ENCODE data around the gene ADAMTSL1.

The ADAMTSL1 gene

DNA sequence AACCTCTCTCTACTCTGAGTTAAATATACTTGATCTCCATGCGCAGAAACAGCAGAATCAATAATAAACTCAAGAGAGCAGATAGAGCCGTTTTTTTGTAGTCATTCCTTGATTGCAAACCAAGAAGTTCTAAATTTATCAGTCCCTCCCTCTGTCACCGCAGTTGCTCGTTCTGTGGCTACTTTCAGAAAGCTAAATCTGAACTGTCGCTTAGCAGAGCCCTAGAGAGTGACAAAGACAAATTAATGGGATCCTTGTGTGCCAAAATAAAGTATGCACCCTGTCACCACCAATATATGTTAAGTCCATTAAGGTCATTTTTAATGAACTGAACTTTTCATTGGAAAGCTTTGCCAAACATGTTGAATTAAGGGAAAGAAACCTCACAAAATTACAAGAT is 218.3 kb downstream of the ADAMTSL1 start:
- no peak overlapping the region for H3K27ac Mint-ChIP-seq
- H3K9me3 Mint-ChIP-seq = peaks cover 0 to 23% of the 10 kb centered on the region in 2 donors
- H3K4me3 Mint-ChIP-seq = no peak overlapping the region
- H3K27me3 Mint-ChIP-seq = no peaks in the 10 kb centered on the region
- DNase-seq (no peak), ATAC-seq (no peak)
- H3K4me1 Mint-ChIP-seq = no peaks in the 10 kb centered on the region

GRCh38 chr9:18692962-18693361 is 219.0 kb downstream of the ADAMTSL1 start:
- no peak overlapping the region for H3K4me3 Mint-ChIP-seq

DNA sequence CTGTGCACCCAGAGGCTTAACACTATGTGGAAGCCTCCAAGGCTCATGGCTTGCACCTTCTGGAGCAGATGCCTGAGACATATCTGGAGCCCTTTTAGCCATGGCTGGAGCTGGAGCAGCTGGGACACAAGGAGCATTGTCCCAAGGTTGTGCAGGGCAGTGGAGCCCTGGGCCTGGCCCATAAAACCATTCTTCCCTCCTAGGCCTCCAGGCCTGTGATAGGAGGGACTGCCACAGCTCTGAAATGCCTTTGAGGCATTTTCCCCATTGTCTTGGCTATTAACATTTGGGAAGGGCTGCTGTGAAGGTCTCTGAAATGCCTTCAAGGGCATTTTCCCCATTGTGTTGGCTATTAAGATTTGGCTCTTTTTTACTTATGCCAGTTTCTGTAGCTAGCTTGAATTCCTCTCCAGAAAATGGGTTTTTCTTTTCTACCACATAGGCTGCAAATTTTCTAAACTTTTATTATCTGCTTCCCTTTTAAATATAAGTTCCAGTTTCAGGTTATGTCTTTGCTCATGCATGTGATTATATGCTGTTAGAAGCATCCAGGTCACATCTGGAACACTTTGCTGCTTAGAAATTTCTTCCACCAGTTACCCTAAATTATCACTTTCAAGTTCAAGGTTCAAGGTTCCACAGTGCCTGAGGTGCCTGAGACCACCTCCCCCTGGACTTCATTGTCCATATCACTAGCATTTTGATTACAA is 221.2 kb downstream of the ADAMTSL1 start:
- ATAC-seq (no peak), DNase-seq (no peak)
- Mint-ChIP-seq H3K4me3 (no peak overlapping the region), H3K27me3 (no peaks in the 10 kb centered on the region), H3K4me1 (no peaks in the 10 kb centered on the region), H3K9me3 (peaks cover 0 to 23% of the 10 kb centered on the region in 2 donors), H3K27ac (no peak overlapping the region)

More at GRCh38 chr9:18692962-18693361, 219.0 kb downstream of the ADAMTSL1 start:
- ATAC-seq (no peak), DNase-seq (no peak)
- no peaks in the 10 kb centered on the region for H3K4me1 Mint-ChIP-seq
- peaks cover 0 to 23% of the 10 kb centered on the region in 2 donors for H3K9me3 Mint-ChIP-seq
- no peak overlapping the region for H3K27ac Mint-ChIP-seq
- H3K27me3 Mint-ChIP-seq = no peaks in the 10 kb centered on the region

DNA sequence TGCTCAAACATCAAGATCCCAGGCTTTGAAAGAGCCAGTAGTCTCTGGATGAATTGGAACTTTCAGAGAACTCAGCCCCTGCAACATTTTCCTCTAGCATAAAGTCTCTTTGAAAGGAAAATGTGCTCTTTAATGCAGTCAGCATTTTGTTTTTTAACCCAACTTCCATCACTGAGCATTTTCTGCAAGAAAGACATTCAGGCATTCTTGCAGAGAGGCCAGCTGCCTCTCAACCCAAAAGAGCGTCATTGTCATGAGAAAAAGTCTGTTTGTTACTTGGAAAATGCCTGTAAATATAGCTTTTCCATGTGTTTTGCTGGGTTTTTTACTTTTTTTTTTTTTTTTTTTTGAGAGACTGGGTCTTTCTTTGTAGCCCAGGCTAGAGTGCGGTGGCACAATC is 225.0 kb downstream of the ADAMTSL1 start:
- H3K27ac Mint-ChIP-seq = no peak overlapping the region
- peaks cover 0 to 25% of the 10 kb centered on the region in 2 donors for H3K9me3 Mint-ChIP-seq
- ATAC-seq (no peak), DNase-seq (no peak)
- H3K27me3 Mint-ChIP-seq = no peaks in the 10 kb centered on the region
- no peak overlapping the region for H3K4me3 Mint-ChIP-seq
- H3K4me1 Mint-ChIP-seq = no peaks in the 10 kb centered on the region

DNA sequence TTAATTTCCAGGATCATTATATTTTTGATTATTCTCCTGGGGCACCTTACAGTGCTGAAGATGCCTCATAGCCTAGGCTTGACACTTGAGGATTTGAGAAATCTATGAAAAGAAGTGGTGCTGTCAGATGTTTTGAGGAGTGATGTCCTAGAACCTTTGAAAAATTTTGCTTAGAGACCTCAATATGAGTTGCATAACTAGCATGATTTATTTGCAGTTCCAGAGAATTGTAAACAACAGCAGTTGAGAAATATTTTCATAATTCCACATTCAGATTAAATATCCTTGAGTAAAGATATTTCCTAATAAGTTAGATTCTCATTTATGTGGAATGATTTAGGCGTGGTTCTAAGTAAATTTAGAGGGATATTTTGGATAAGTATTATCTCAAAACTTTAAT is 225.8 kb downstream of the ADAMTSL1 start:
- DNase-seq = no peak
- H3K27ac Mint-ChIP-seq = no peak overlapping the region
- no peaks in the 10 kb centered on the region for H3K4me1 Mint-ChIP-seq
- ATAC-seq = no peak
- no peak overlapping the region for H3K4me3 Mint-ChIP-seq
- no peaks in the 10 kb centered on the region for H3K27me3 Mint-ChIP-seq
- peaks cover 0 to 19% of the 10 kb centered on the region in 2 donors for H3K9me3 Mint-ChIP-seq

DNA sequence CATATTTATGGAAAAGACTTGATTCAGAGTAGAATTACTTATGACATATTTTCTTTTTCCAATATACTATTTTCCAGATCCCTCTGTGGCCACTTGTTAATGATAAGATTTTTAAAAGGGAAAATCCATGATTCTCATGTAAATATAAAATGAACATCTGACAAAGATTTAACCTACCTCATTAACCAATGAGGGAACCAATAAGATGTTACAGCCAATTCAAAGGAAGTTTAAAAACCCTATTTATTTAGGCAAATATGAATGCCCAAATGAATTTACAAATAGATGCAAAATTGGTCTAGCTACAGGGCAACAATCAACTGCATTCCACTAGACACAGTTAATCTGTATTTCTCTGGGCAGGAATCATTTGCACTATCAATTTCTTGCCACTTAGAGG is 226.8 kb downstream of the ADAMTSL1 start:
- ATAC-seq (no peak), DNase-seq (no peak)
- Mint-ChIP-seq H3K4me1 (no peaks in the 10 kb centered on the region), H3K9me3 (peaks cover 0 to 14% of the 10 kb centered on the region in 2 donors), H3K4me3 (no peak overlapping the region), H3K27me3 (no peaks in the 10 kb centered on the region), H3K27ac (peak overlapping the region in 1 of 2 donors; percentile 46)

- DNase-seq (no peak), ATAC-seq (no peak)
- no peak overlapping the region for H3K4me3 Mint-ChIP-seq
- peaks cover 0 to 7% of the 10 kb centered on the region in 2 donors for H3K9me3 Mint-ChIP-seq
- H3K27me3 Mint-ChIP-seq = no peaks in the 10 kb centered on the region
- no peak overlapping the region for H3K27ac Mint-ChIP-seq
- H3K4me1 Mint-ChIP-seq = no peaks in the 10 kb centered on the region
Measured at GRCh38 chr9:18703151-18703900, 229.4 kb downstream of the ADAMTSL1 start.

DNA sequence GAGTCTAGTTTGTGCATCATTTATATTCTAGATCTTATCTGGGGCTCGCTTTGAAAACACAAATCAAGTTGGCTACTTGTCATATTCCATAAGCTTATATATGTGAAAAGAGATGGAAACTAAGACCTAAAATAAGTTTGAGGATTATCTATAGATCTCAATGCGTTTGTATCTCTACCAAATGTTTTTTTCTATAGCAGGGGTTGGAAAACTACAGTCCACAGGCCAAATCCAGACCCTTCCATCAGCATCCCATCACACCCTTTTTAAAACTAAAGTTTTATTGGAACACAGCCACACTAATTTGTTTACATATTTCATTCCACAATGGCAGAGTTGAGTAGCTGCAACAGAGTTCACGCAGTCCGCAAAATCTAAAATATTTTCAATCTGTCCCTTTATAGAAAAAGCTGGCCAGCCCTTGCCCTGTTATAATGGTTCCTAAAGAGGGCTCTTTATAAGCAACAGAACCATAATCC is 230.0 kb downstream of the ADAMTSL1 start:
- no peaks in the 10 kb centered on the region for H3K4me1 Mint-ChIP-seq

GRCh38 chr9:18705796-18706392 is 231.9 kb downstream of the ADAMTSL1 start:
- no peaks in the 10 kb centered on the region for H3K27me3 Mint-ChIP-seq
- no peak overlapping the region for H3K27ac Mint-ChIP-seq
- no peak overlapping the region for H3K4me3 Mint-ChIP-seq
- ATAC-seq (no peak), DNase-seq (no peak)
- no peaks in the 10 kb centered on the region for H3K4me1 Mint-ChIP-seq
- peaks cover 0 to 7% of the 10 kb centered on the region in 2 donors for H3K9me3 Mint-ChIP-seq

More for the DNA sequence above, 230.0 kb downstream of the ADAMTSL1 start:
- H3K27ac Mint-ChIP-seq = no peak overlapping the region
- DNase-seq = no peak
- no peaks in the 10 kb centered on the region for H3K27me3 Mint-ChIP-seq
- no peak overlapping the region for H3K4me3 Mint-ChIP-seq
- peaks cover 0 to 7% of the 10 kb centered on the region in 2 donors for H3K9me3 Mint-ChIP-seq
- ATAC-seq = no peak

DNA sequence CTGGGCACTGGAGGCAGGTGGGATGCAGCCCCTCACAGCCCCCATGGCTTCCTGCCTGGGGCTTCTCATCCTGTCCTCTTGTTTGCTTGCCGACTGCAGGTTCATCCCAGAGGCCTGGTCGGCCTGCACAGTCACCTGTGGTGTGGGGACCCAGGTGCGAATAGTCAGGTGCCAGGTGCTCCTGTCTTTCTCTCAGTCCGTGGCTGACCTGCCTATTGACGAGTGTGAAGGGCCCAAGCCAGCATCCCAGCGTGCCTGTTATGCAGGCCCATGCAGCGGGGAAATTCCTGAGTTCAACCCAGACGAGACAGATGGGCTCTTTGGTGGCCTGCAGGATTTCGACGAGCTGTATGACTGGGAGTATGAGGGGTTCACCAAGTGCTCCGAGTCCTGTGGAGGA is 232.7 kb downstream of the ADAMTSL1 start:
- H3K27ac Mint-ChIP-seq = no peak overlapping the region
- H3K9me3 Mint-ChIP-seq = peaks cover 0 to 3% of the 10 kb centered on the region in 2 donors

DNA sequence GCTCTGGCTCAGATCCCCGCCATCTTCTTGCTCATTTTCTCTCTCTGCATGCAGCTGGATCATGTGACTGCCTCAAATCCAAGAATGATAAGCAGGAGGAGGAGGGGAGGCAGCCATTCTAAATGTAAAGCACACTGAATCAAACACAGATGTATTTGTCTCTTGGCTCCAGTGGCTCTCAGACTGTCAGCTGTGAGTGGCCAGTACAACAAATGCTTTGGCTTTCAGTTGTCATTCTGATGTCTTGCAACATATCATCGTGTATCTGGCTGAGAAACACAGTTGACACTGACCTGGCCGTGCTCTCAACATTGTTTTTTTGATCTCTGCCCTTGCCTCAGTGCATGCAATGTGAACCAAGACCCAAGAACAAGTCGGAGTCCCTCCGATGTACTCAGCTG is 233.1 kb downstream of the ADAMTSL1 start:
- Mint-ChIP-seq H3K27ac (no peak overlapping the region), H3K9me3 (no peaks in the 10 kb centered on the region)

More for the DNA sequence above, 232.7 kb downstream of the ADAMTSL1 start:
- no peak for ATAC-seq
- H3K27me3 Mint-ChIP-seq = no peaks in the 10 kb centered on the region
- no peaks in the 10 kb centered on the region for H3K4me1 Mint-ChIP-seq
- no peak overlapping the region for H3K4me3 Mint-ChIP-seq
- DNase-seq = no peak

DNA sequence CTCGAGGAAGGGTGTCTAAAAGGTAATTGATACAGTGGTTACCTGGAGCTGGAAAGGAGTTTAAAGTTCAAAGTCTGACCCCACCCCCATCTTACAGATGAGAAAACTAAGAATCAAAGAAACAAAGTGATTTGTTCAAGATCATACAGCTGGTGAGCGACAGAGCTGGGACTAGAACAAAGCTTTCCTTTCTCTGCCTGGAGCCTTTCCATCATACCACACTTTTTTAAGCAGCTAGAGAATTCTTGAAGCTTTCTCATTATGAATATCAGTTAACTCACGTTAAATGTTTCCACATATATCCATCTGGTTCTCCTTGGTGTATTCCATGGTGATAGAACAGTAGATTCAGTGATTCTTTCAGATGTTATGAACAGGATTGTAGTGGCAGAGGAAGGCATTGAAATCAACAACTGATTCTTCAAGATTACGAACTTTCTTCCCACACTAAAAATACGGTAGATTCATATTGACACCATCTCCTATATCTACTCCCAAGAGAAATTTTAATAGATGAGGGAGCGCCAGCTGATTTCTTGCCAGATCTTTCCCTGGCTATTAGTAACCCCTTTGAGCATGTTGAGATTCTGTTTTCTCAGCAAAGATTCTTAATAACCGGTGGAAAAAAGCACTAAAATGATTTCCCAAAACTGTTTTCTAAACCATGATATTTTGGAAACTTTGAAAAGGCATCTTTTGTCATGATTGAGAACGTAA is 233.7 kb downstream of the ADAMTSL1 start:
- Mint-ChIP-seq H3K27me3 (no peaks in the 10 kb centered on the region), H3K4me1 (no peaks in the 10 kb centered on the region), H3K9me3 (no peaks in the 10 kb centered on the region), H3K27ac (no peak overlapping the region), H3K4me3 (no peak overlapping the region)
- ATAC-seq = no peak
- DNase-seq = no peak

More for the DNA sequence above, 233.1 kb downstream of the ADAMTSL1 start:
- ATAC-seq (no peak), DNase-seq (no peak)
- no peaks in the 10 kb centered on the region for H3K4me1 Mint-ChIP-seq
- H3K4me3 Mint-ChIP-seq = no peak overlapping the region
- H3K27me3 Mint-ChIP-seq = no peaks in the 10 kb centered on the region

- Mint-ChIP-seq H3K27me3 (no peaks in the 10 kb centered on the region), H3K27ac (no peak overlapping the region), H3K4me3 (no peak overlapping the region), H3K4me1 (no peaks in the 10 kb centered on the region), H3K9me3 (no peaks in the 10 kb centered on the region)
- ATAC-seq = no peak
- DNase-seq = no peak
Measured at GRCh38 chr9:18708429-18708828, 234.5 kb downstream of the ADAMTSL1 start.

DNA sequence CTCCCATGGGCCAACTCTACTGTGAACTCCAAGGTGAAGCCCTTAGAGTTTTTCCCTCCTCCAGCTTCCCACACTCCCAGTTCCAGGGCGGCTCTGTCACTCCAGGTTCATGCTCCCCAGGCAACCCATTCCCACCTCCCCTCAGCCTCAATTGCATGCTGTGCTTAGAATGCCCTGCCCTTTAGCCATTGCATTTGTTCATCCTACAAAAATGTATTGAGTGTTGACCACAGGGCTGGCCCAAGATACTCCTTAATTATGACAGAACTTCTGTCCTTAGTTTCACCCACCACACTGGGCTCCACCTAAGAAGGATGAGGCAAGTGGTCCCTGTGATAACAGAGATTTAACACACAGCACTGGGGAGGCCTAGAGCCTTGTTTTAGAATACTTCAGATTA is 236.1 kb downstream of the ADAMTSL1 start:
- no peaks in the 10 kb centered on the region for H3K27me3 Mint-ChIP-seq
- H3K27ac Mint-ChIP-seq = no peak overlapping the region
- no peaks in the 10 kb centered on the region for H3K4me1 Mint-ChIP-seq
- no peak for ATAC-seq
- H3K4me3 Mint-ChIP-seq = no peak overlapping the region
- H3K9me3 Mint-ChIP-seq = no peaks in the 10 kb centered on the region
- no peak for DNase-seq

DNA sequence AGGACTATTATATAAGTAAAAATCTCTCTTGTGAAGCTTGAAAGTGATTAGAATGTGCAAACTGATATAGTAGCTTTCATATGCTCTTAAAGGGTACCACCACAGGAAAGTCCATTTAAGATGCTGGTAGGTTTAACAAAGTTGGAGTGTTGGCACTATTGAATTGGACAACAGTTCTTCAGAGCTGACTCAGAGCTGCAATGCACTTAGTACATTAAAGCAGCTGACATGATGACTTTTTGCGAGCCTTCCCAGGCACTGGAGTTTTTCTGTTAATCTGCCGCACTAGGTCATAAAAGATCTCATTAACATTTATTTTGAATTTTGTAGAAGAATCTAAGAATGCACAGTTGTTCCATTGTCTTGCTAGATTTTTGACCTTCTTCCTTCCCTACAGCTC is 243.8 kb downstream of the ADAMTSL1 start:
- Mint-ChIP-seq H3K9me3 (no peaks in the 10 kb centered on the region), H3K4me1 (no peaks in the 10 kb centered on the region), H3K27me3 (no peaks in the 10 kb centered on the region), H3K27ac (no peak overlapping the region), H3K4me3 (no peak overlapping the region)
- ATAC-seq (no peak), DNase-seq (no peak)
